K562 (cell line): ENCODE data around the gene CRIP1. TPM values are rescaled to one million over a fixed set of nuclear protein-coding genes. Genes with fewer than 3 reads are reported as not detected.

Source experiments
- CBFB ChIP-seq: sonication (generic); formaldehyde crosslinking; IDR thresholded peaks from 2 replicates; pipeline ENCODE4 v1.4.0; 2020; ENCODE audit warnings: mild to moderate bottlenecking, missing genetic modification reagents
- GABPB1 ChIP-seq: sonication (generic); formaldehyde crosslinking; IDR thresholded peaks from 2 replicates; pipeline ENCODE4 v1.8.0; 2022; ENCODE audit warnings: mild to moderate bottlenecking, missing genetic modification reagents
- GATA2 ChIP-seq: sonication (generic); formaldehyde crosslinking; IDR thresholded peaks from 2 replicates; pipeline ENCODE4 v1.4.0; 2020; ENCODE audit warnings: mild to moderate bottlenecking, missing genetic modification reagents
- KDM2B ChIP-seq: fragments of 250-450 bp; sonication (Bioruptor Pico); IDR thresholded peaks from 2 replicates; pipeline ENCODE4 v1.8.0; 2021; ENCODE audit warnings: mild to moderate bottlenecking, moderate library complexity
- LEF1 ChIP-seq: fragments of 450-650 bp; IDR thresholded peaks from 2 replicates; pipeline ENCODE4 v1.6.1; 2016; ENCODE audit warnings: mild to moderate bottlenecking
- MBD2 ChIP-seq: sonication (generic); IDR thresholded peaks from 2 replicates; pipeline ENCODE4 v1.6.1; 2016; ENCODE audit warnings: low read depth, borderline replicate concordance
- MXI1 ChIP-seq: IDR thresholded peaks from 2 replicates; pipeline ENCODE4 v1.6.1; 2011; ENCODE audit warnings: low read depth, mild to moderate bottlenecking, improper control_type of control experiment, low read length
- NFE2 ChIP-seq: IDR thresholded peaks from 2 replicates; pipeline ENCODE4 v1.6.1; 2014; ENCODE audit warnings: antibody characterized with exemption, low read depth
- POLR2AphosphoS5 ChIP-seq: IDR thresholded peaks from 2 replicates; pipeline ENCODE4 v1.6.1; 2011; ENCODE audit warnings: mild to moderate bottlenecking, low read depth, low read length, moderate library complexity; ENCODE audit not compliant: control insufficient read depth, insufficient read depth
- PYGO2 ChIP-seq: fragments of 450-650 bp; IDR thresholded peaks from 2 replicates; pipeline ENCODE4 v1.6.1; 2016; ENCODE audit warnings: mild to moderate bottlenecking, missing genetic modification characterization, moderate library complexity, missing compliant biosample characterization
- RAD51 ChIP-seq: fragments of 450-650 bp; IDR thresholded peaks from 2 replicates; pipeline ENCODE4 v1.7.1; 2016; ENCODE audit warnings: low read depth, mild to moderate bottlenecking, borderline replicate concordance
- STAT5B ChIP-seq: fragments of 250-450 bp; sonication (Bioruptor Pico); IDR thresholded peaks from 2 replicates; pipeline ENCODE4 v1.8.0; 2021; ENCODE audit warnings: mild to moderate bottlenecking, inconsistent platforms
- XRCC5 ChIP-seq: fragments of 200-400 bp; formaldehyde crosslinking; IDR thresholded peaks from 2 replicates; pipeline ENCODE4 v1.6.1; 2017; ENCODE audit warnings: low read depth, mild to moderate bottlenecking, low read length
- ZNF717 ChIP-seq: fragments of 250-450 bp; sonication (Bioruptor Pico); IDR thresholded peaks from 2 replicates; pipeline ENCODE4 v1.5.0; 2021
- polyA plus RNA-seq, 8 experiments: library from polyadenylated mRNA; depleted of rRNA in 4 of 8; stranded (reverse) in 5 of 8; unstranded in 3 of 8; fragments of >200 nt; fragmentation: Nextera tagmentation in 2 of 8; fragmentation: Illumina TruSeq in 1 of 8; extraction: Ambion mirVana in 2 of 8; extraction: Trizol in 1 of 8; gene quantifications; 2 replicates each; pipeline versions ENCODE4 v1.2.1 to v1.2.3, GENCODE V29; 2011 to 2014; ENCODE audit warnings: inconsistent platforms in 1 of 8, missing spikeins in 1 of 8
- total RNA-seq, 7 experiments: library from RNA; depleted of rRNA in 6 of 7; stranded (reverse); fragments of >200 nt in 6 of 7; fragmentation: Illumina TruSeq in 2 of 7; extraction: Trizol in 2 of 7; gene quantifications; 2 replicates each; pipeline versions ENCODE4 v1.2.1 to v1.2.3, GENCODE V29; 2011 to 2021; ENCODE audit warnings: low replicate concordance in 1 of 7
- TF ChIP-seq, protein P1 (sequence below): sonication (generic); formaldehyde crosslinking; IDR thresholded peaks from 2 replicates; pipeline ENCODE4 v1.8.0; 2023; ENCODE audit warnings: missing genetic modification reagents, mild to moderate bottlenecking, borderline replicate concordance
- TF ChIP-seq, protein P2 (sequence below): IDR thresholded peaks from 3 replicates; pipeline ENCODE4 v1.6.1; 2011; ENCODE audit warnings: borderline replicate concordance, mild to moderate bottlenecking; ENCODE audit not compliant: insufficient read length, insufficient read depth

The CRIP1 gene
- total and polyA plus RNA-seq, 9 of the 15 experiments (the other 6 are each of a cell fraction or from before 2014, with no cell fraction given), result 0.11 to 0.58 (median 0.14) TPM; not detected in 6

DNA sequence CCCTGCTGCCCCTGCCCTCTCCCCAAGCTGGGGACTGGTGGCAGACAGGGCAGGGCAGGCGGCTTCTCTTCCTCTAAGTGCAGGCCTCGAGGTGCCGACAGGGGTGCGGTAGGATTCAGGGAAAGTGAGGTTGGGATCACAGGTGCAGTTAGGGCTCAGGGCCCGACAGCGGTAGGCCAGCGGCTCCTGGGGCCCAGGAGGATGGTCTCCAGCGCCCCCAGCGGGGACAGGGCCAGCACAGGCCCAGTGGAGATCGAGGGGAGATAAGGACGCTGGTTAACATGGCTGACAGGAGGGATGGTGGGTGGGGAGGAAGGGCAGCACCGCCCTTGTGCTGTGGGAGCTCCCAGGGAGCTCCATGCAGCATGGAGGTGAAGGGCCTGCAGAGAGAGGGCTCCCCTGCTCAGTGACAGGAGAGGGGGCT lies 935 bp upstream of the CRIP1 start (continued):
- TF ChIP-seq CBFB (CRISPR knock-in tag) (no peak), KDM2B (CRISPR knock-in tag) (no peak), NFE2 (no peak), STAT5B (CRISPR knock-in tag) (no peak), PYGO2 (tag) (no peak), ZNF717 (CRISPR knock-in tag) (no peak), LEF1 (no peak), XRCC5 (0 out of 2 replicates have a peak, but pooled peaks have one; percentile 34), GATA2 (CRISPR knock-in tag) (peak; percentile 98), RAD51 (no peak), GABPB1 (0 out of 2 replicates have a peak, but pooled peaks have one; percentile 31), MBD2 (no peak), MXI1 (no peak), POLR2AphosphoS5 (no peak)
- TF ChIP-seq, protein P1, sequence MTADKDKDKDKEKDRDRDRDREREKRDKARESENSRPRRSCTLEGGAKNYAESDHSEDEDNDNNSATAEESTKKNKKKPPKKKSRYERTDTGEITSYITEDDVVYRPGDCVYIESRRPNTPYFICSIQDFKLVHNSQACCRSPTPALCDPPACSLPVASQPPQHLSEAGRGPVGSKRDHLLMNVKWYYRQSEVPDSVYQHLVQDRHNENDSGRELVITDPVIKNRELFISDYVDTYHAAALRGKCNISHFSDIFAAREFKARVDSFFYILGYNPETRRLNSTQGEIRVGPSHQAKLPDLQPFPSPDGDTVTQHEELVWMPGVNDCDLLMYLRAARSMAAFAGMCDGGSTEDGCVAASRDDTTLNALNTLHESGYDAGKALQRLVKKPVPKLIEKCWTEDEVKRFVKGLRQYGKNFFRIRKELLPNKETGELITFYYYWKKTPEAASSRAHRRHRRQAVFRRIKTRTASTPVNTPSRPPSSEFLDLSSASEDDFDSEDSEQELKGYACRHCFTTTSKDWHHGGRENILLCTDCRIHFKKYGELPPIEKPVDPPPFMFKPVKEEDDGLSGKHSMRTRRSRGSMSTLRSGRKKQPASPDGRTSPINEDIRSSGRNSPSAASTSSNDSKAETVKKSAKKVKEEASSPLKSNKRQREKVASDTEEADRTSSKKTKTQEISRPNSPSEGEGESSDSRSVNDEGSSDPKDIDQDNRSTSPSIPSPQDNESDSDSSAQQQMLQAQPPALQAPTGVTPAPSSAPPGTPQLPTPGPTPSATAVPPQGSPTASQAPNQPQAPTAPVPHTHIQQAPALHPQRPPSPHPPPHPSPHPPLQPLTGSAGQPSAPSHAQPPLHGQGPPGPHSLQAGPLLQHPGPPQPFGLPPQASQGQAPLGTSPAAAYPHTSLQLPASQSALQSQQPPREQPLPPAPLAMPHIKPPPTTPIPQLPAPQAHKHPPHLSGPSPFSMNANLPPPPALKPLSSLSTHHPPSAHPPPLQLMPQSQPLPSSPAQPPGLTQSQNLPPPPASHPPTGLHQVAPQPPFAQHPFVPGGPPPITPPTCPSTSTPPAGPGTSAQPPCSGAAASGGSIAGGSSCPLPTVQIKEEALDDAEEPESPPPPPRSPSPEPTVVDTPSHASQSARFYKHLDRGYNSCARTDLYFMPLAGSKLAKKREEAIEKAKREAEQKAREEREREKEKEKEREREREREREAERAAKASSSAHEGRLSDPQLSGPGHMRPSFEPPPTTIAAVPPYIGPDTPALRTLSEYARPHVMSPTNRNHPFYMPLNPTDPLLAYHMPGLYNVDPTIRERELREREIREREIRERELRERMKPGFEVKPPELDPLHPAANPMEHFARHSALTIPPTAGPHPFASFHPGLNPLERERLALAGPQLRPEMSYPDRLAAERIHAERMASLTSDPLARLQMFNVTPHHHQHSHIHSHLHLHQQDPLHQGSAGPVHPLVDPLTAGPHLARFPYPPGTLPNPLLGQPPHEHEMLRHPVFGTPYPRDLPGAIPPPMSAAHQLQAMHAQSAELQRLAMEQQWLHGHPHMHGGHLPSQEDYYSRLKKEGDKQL, result 0 out of 2 replicates have a peak, but pooled peaks have one; percentile 36
- TF ChIP-seq, protein P2, sequence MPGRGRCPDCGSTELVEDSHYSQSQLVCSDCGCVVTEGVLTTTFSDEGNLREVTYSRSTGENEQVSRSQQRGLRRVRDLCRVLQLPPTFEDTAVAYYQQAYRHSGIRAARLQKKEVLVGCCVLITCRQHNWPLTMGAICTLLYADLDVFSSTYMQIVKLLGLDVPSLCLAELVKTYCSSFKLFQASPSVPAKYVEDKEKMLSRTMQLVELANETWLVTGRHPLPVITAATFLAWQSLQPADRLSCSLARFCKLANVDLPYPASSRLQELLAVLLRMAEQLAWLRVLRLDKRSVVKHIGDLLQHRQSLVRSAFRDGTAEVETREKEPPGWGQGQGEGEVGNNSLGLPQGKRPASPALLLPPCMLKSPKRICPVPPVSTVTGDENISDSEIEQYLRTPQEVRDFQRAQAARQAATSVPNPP, result no peak
